ENCODE measurements around the gene GSTM3. TPM values are rescaled to one million over a fixed set of nuclear protein-coding genes. Genes with fewer than 3 reads are reported as not detected.
A peak's percentile ranks its signal among the peaks of the same experiment; 100 is the strongest.

The GSTM3 gene
- total and polyA plus RNA-seq, 2 of the 13 experiments (the other 11 are each of a cell fraction or from before 2014, with no cell fraction given), result 127 to 142 TPM

DNA sequence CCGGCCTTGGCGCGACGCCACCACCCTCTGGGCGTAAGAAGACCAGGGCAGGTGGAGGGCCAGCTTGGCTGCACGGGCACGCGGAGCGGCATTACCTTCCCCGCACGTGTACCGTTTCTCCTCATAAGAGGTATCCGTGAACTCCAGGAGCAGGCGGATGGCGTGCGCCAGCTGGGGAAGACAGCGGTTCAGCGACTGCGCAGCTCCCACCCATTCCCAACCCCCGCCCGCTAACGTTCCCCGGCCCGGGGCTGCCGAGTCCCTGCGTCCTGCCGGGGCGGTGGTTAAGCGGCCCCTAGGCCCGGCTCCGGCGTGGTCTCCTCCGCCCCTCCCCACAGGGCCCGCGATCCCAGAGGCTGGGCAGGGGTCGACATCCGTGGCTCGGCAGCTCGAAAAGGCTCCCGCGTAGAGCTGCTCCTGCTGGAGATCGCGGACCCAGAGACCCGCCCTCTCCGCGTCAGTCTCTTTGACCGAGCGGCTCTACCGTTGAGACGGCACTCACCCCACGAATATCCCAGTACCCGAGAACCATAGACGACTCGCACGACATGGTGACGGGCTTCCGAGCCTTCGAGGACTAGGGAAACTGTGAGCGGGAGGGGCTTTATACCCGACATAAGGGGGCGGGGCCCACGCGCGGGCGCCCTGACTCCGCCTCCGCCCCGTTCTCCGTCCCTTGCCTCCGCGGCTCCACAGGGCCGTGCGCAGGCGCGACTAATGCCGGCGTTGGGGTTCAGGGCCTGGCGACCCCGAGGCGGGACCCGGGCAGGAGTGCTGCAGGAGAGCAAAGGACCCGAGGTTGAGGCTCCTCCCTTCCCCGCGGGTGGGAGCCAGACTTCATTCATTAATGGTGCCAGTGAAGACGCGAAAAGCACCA, 862 bp downstream of the GSTM3 start (continued):
- peak; percentile 77 for TF ChIP-seq ZNF605 (CRISPR knock-in tag; IDR thresholded peaks at IDR 0.05)
- TF ChIP-seq EHMT2 (IDR thresholded peaks at IDR 0.05; ENCODE audit: borderline replicate concordance, low read depth, low read length), result no peak
- TF ChIP-seq HNRNPK (IDR thresholded peaks at IDR 0.05; ENCODE audit: low read depth, low read length, poor library complexity, severe bottlenecking), result no peak
- TF ChIP-seq RARA (CRISPR knock-in tag; IDR thresholded peaks at IDR 0.05), result no peak
- peak; percentile 80 to 96 for TF ChIP-seq POLR2A (IDR thresholded peaks at IDR 0.05; ENCODE audit: insufficient read depth in 1 of 2, low read depth in 2 of 2, low read length in 2 of 2)
- no peak for TF ChIP-seq ZBTB46 (CRISPR knock-in tag; IDR thresholded peaks at IDR 0.05; ENCODE audit: borderline replicate concordance)
- TF ChIP-seq RELA (CRISPR knock-in tag; IDR thresholded peaks at IDR 0.05), result no peak
- TF ChIP-seq, protein P1, sequence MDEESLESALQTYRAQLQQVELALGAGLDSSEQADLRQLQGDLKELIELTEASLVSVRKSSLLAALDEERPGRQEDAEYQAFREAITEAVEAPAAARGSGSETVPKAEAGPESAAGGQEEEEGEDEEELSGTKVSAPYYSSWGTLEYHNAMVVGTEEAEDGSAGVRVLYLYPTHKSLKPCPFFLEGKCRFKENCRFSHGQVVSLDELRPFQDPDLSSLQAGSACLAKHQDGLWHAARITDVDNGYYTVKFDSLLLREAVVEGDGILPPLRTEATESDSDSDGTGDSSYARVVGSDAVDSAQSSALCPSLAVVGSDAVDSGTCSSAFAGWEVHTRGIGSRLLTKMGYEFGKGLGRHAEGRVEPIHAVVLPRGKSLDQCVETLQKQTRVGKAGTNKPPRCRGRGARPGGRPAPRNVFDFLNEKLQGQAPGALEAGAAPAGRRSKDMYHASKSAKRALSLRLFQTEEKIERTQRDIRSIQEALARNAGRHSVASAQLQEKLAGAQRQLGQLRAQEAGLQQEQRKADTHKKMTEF (CRISPR knock-in tag; IDR thresholded peaks at IDR 0.05), result peak; percentile 74
- TF ChIP-seq ZMYM4 (CRISPR knock-in tag; IDR thresholded peaks at IDR 0.05), result peak; percentile 86
- TF ChIP-seq RNF2 (conservative IDR thresholded peaks at IDR 0.05; ENCODE audit: low read depth), result no peak
- TF ChIP-seq ASH2L (IDR thresholded peaks at IDR 0.05; ENCODE audit: insufficient read length, low read depth, low read length), result peak; percentile 49
- TF ChIP-seq, protein P2, sequence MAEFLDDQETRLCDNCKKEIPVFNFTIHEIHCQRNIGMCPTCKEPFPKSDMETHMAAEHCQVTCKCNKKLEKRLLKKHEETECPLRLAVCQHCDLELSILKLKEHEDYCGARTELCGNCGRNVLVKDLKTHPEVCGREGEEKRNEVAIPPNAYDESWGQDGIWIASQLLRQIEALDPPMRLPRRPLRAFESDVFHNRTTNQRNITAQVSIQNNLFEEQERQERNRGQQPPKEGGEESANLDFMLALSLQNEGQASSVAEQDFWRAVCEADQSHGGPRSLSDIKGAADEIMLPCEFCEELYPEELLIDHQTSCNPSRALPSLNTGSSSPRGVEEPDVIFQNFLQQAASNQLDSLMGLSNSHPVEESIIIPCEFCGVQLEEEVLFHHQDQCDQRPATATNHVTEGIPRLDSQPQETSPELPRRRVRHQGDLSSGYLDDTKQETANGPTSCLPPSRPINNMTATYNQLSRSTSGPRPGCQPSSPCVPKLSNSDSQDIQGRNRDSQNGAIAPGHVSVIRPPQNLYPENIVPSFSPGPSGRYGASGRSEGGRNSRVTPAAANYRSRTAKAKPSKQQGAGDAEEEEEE (CRISPR knock-in tag; IDR thresholded peaks at IDR 0.05; ENCODE audit: borderline replicate concordance), result peak; percentile 65; the same call in 1 of the 2 replicates
- TF ChIP-seq MEIS1 (CRISPR knock-in tag; IDR thresholded peaks at IDR 0.05; ENCODE audit: borderline replicate concordance), result peak; percentile 76
- TF ChIP-seq ZNF44 (CRISPR knock-in tag; IDR thresholded peaks at IDR 0.05), result no peak
- TF ChIP-seq SOX13 (IDR thresholded peaks at IDR 0.05), result no peak
- TF ChIP-seq SOX13 (CRISPR knock-in tag; conservative IDR thresholded peaks at IDR 0.05 in 1 of 2, IDR thresholded peaks at IDR 0.05 in 1 of 2), result peak in 1 of 2 experiments; percentile 25; a peak in 1 of 4 replicates
- TF ChIP-seq KDM6A (CRISPR knock-in tag; IDR thresholded peaks at IDR 0.05; ENCODE audit: low read depth), result no peak
- no peak for TF ChIP-seq SIX1 (CRISPR knock-in tag; IDR thresholded peaks at IDR 0.05; ENCODE audit: borderline replicate concordance)
- no peak; the same call in 1 of the 2 replicates for TF ChIP-seq ZNF441 (CRISPR knock-in tag; IDR thresholded peaks at IDR 0.05; ENCODE audit: borderline replicate concordance)
- TF ChIP-seq IRX3 (CRISPR knock-in tag; IDR thresholded peaks at IDR 0.05; ENCODE audit: borderline replicate concordance, low read depth), result no peak
- no peak for TF ChIP-seq AGO1 (IDR thresholded peaks at IDR 0.05; ENCODE audit: low read depth, low read length, poor library complexity, severe bottlenecking)
- no peak; the same call in 1 of the 2 replicates for TF ChIP-seq ZNF225 (CRISPR knock-in tag; IDR thresholded peaks at IDR 0.05)
- no peak for TF ChIP-seq SKI (IDR thresholded peaks at IDR 0.05; ENCODE audit: partially characterized antibody)
- TF ChIP-seq DNMT3B (CRISPR knock-in tag; conservative IDR thresholded peaks at IDR 0.05), result no peak; the same call in 1 of the 2 replicates
- TF ChIP-seq NRL (CRISPR knock-in tag; IDR thresholded peaks at IDR 0.05; ENCODE audit: borderline replicate concordance), result peak; percentile 71
- no peak for TF ChIP-seq ZNF331 (CRISPR knock-in tag; IDR thresholded peaks at IDR 0.05)

All from HepG2 (cell line).